HEK293 (cell line): ENCODE results near the gene UTP25.
A peak's percentile ranks its signal among the peaks of the same experiment; 100 is the strongest.

Experiments used
- CTCF ChIA-PET: fragments of 350-600 bp; formaldehyde crosslinking; extraction: SDS; loops from one replicate; lab custom pipeline; 2021; ENCODE audit warnings: antibody characterized with exemption; lab: Yijun Ruan, JAX
- POLR2A ChIA-PET: fragments of 300-600 bp; formaldehyde crosslinking; extraction: SDS; loops from one replicate; lab custom pipeline; 2020; ENCODE audit warnings: antibody characterized with exemption, inconsistent platforms; lab: Yijun Ruan, JAX
- H3K27ac ChIP-seq: fragments of 200-500 bp; sonication (Bioruptor generic); 2 replicates; pipeline ENCODE4 v1.5.1; 2014; ENCODE audit warnings: low read depth, low read length, control low read depth, inconsistent platforms; ENCODE audit errors: extremely low read depth
- H3K36me3 ChIP-seq, 2 experiments: fragments of 200-500 bp in 1 of 2; sonication (Bioruptor generic) in 1 of 2; 1 replicate in 1 of 2; 2 replicates in 1 of 2; pipeline ENCODE4 v1.5.1; 2014 to 2017; ENCODE audit warnings: inconsistent platforms in 2 of 2, low read length in 2 of 2; ENCODE audit not compliant: control insufficient read depth in 2 of 2, insufficient read depth in 1 of 2
- H3K4me1 ChIP-seq: fragments of 200-500 bp; sonication (Bioruptor generic); 2 replicates; pipeline ENCODE4 v1.5.1; 2014; ENCODE audit warnings: mild to moderate bottlenecking, low read length, inconsistent platforms; ENCODE audit not compliant: control insufficient read depth, insufficient read depth
- H3K4me3 ChIP-seq: 2 replicates; pipeline ENCODE4 v1.5.1; 2011; ENCODE audit warnings: low read depth, mild to moderate bottlenecking, control low read depth, low read length, moderate library complexity
- H3K9me3 ChIP-seq: fragments of 200-500 bp; sonication (Bioruptor generic); 2 replicates; pipeline ENCODE4 v1.5.1; 2014; ENCODE audit warnings: low read depth, low read length, inconsistent platforms; ENCODE audit not compliant: control insufficient read depth, insufficient read depth
- FEZF1 ChIP-seq: fragments of 450-650 bp; formaldehyde crosslinking; IDR thresholded peaks from 2 replicates; pipeline ENCODE4 v1.5.1; 2016; ENCODE audit warnings: missing biosample characterization, missing genetic modification characterization
- RBAK ChIP-seq: fragments of 450-650 bp; formaldehyde crosslinking; IDR thresholded peaks from 2 replicates; pipeline ENCODE4 v1.5.1; 2016; ENCODE audit warnings: missing biosample characterization, missing genetic modification characterization
- REPIN1 ChIP-seq: fragments of 450-650 bp; formaldehyde crosslinking; IDR thresholded peaks from 2 replicates; pipeline ENCODE4 v1.5.1; 2017; ENCODE audit warnings: missing biosample characterization, missing genetic modification characterization, low read depth
- SP2 ChIP-seq: fragments of 450-650 bp; formaldehyde crosslinking; IDR thresholded peaks from 2 replicates; pipeline ENCODE4 v1.5.1; 2016; ENCODE audit warnings: missing biosample characterization, missing genetic modification characterization
- WT1 ChIP-seq: fragments of 450-650 bp; formaldehyde crosslinking; IDR thresholded peaks from 2 replicates; pipeline ENCODE4 v1.5.1; 2016; ENCODE audit warnings: missing biosample characterization, missing genetic modification characterization
- YY1 ChIP-seq: fragments of 450-650 bp; formaldehyde crosslinking; IDR thresholded peaks from 2 replicates; pipeline ENCODE4 v1.5.1; 2018; ENCODE audit warnings: missing biosample characterization, missing genetic modification characterization
- ZFP69B ChIP-seq: fragments of 450-650 bp; formaldehyde crosslinking; IDR thresholded peaks from 2 replicates; pipeline ENCODE4 v1.5.1; 2016; ENCODE audit warnings: missing biosample characterization, missing genetic modification characterization
- ZNF146 ChIP-seq: fragments of 450-650 bp; formaldehyde crosslinking; IDR thresholded peaks from 2 replicates; pipeline ENCODE4 v1.5.1; 2016; ENCODE audit warnings: missing biosample characterization, missing genetic modification characterization
- ZNF239 ChIP-seq: fragments of 450-650 bp; formaldehyde crosslinking; IDR thresholded peaks from 2 replicates; pipeline ENCODE4 v1.5.1; 2016; ENCODE audit warnings: missing biosample characterization, missing genetic modification characterization
- ZNF302 ChIP-seq: fragments of 450-650 bp; formaldehyde crosslinking; IDR thresholded peaks from 2 replicates; pipeline ENCODE4 v1.5.1; 2016; ENCODE audit warnings: missing biosample characterization, missing genetic modification characterization, low read depth
- ZNF404 ChIP-seq: fragments of 450-650 bp; formaldehyde crosslinking; IDR thresholded peaks from 2 replicates; pipeline ENCODE4 v1.5.1; 2017; ENCODE audit warnings: missing biosample characterization, missing genetic modification characterization
- ZNF426 ChIP-seq: fragments of 450-650 bp; formaldehyde crosslinking; IDR thresholded peaks from 2 replicates; pipeline ENCODE4 v1.5.1; 2017; ENCODE audit warnings: missing biosample characterization, missing genetic modification characterization, mild to moderate bottlenecking, inconsistent platforms, moderate library complexity
- ZNF501 ChIP-seq: fragments of 450-650 bp; formaldehyde crosslinking; IDR thresholded peaks from 2 replicates; pipeline ENCODE4 v1.5.1; 2016; ENCODE audit warnings: missing biosample characterization, missing genetic modification characterization
- ZNF548 ChIP-seq: fragments of 450-650 bp; formaldehyde crosslinking; IDR thresholded peaks from 2 replicates; pipeline ENCODE4 v1.5.1; 2016; ENCODE audit warnings: missing biosample characterization, missing genetic modification characterization
- ZNF747 ChIP-seq: fragments of 450-650 bp; formaldehyde crosslinking; IDR thresholded peaks from 2 replicates; pipeline ENCODE4 v1.5.1; 2016; ENCODE audit warnings: missing biosample characterization, missing genetic modification characterization
- ZNF837 ChIP-seq: fragments of 450-650 bp; formaldehyde crosslinking; IDR thresholded peaks from 2 replicates; pipeline ENCODE4 v1.5.1; 2016; ENCODE audit warnings: missing biosample characterization, missing genetic modification characterization
- ZSCAN30 ChIP-seq: fragments of 450-650 bp; IDR thresholded peaks from 2 replicates; pipeline ENCODE4 v1.5.1; 2018; ENCODE audit warnings: missing biosample characterization, mild to moderate bottlenecking, missing genetic modification characterization, moderate library complexity
- TF ChIP-seq, protein P1 (sequence below): IDR thresholded peaks from 2 replicates; pipeline ENCODE4 v1.6.1; 2011; ENCODE audit warnings: mild to moderate bottlenecking, low read depth, low read length, borderline replicate concordance
- TF ChIP-seq, protein P2 (sequence below): fragments of 450-650 bp; formaldehyde crosslinking; IDR thresholded peaks from 2 replicates; pipeline ENCODE4 v1.5.1; 2016; ENCODE audit warnings: missing biosample characterization, missing genetic modification characterization
- TF ChIP-seq, protein P3 (sequence below): fragments of 450-650 bp; formaldehyde crosslinking; IDR thresholded peaks from 2 replicates; pipeline ENCODE4 v1.5.1; 2016; ENCODE audit warnings: missing biosample characterization, missing genetic modification characterization, borderline replicate concordance
- TF ChIP-seq, protein P4 (sequence below): fragments of 450-650 bp; formaldehyde crosslinking; IDR thresholded peaks from 2 replicates; pipeline ENCODE4 v1.5.1; 2016; ENCODE audit warnings: missing biosample characterization, missing genetic modification characterization

The UTP25 gene

DNA sequence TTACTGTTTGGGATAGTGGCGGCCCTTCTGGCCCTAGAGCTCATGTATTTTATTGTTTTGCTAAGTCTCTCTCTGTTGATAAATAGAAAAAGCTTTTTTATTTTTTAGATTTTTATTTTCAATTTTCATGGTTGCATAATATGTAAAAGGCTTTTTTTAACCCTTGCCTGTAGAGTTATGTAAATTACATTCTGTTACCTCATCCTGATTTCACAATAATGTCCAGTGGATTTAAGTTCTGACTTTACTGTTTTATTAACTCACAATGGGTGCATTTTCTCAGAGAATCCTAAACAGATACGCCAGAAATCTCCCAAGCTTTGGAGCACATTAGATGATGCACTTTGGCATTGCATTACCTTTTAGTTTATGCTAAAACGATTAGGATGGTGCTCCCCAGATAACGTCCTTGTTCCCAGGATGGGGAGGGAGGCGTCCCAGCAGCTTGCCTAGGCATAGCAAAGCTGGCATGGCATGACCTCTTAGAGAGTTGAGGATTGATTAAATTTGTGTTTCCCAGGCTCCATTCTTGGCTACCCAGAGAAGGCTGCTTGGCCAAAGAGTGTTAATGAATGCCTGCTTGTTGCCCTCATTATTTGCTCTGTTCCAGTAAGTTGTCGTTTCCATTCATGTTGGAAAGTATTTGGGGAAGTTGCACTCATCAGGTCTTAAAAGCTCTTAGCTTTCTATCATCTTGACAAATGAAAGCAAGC, 17.1 kb downstream of the UTP25 start:
- TF ChIP-seq, protein P1, sequence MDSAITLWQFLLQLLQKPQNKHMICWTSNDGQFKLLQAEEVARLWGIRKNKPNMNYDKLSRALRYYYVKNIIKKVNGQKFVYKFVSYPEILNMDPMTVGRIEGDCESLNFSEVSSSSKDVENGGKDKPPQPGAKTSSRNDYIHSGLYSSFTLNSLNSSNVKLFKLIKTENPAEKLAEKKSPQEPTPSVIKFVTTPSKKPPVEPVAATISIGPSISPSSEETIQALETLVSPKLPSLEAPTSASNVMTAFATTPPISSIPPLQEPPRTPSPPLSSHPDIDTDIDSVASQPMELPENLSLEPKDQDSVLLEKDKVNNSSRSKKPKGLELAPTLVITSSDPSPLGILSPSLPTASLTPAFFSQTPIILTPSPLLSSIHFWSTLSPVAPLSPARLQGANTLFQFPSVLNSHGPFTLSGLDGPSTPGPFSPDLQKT: no peak
- TF ChIP-seq WT1 (no peak), YY1 (tag by site-specific recombination) (no peak), ZNF146 (tag by site-specific recombination) (no peak), ZNF426 (tag by site-specific recombination) (no peak), ZNF501 (tag by site-specific recombination) (no peak), ZNF548 (tag by site-specific recombination) (no peak), REPIN1 (tag by site-specific recombination) (no peak)
- TF ChIP-seq, protein P2, sequence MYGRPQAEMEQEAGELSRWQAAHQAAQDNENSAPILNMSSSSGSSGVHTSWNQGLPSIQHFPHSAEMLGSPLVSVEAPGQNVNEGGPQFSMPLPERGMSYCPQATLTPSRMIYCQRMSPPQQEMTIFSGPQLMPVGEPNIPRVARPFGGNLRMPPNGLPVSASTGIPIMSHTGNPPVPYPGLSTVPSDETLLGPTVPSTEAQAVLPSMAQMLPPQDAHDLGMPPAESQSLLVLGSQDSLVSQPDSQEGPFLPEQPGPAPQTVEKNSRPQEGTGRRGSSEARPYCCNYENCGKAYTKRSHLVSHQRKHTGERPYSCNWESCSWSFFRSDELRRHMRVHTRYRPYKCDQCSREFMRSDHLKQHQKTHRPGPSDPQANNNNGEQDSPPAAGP (tag by site-specific recombination): no peak
- TF ChIP-seq, all 188 proteins: peak for 0
- Histone ChIP-seq H3K4me3 (no peak overlapping the region), H3K27ac (no peak overlapping the region), H3K4me1 (0 out of 2 replicates have a peak, but pooled peaks cover 2% of the 10 kb centered on the region), H3K9me3 (no peaks in the 10 kb centered on the region), H3K36me3 (peaks cover 28 to 66% of the 10 kb centered on the region in 2 experiments)
- ChIA-PET POLR2A (interaction anchor here (0.7 kb wide), 1 partner anchor 9 kb away, joined by 3 read pairs; no protein-coding TSS in a partner anchor), CTCF (interaction anchor here (0.7 to 4.0 kb wide), 3 partner anchors 10 to 249 kb away, joined by 3 to 26 read pairs (median 5); no protein-coding TSS in a partner anchor)

DNA sequence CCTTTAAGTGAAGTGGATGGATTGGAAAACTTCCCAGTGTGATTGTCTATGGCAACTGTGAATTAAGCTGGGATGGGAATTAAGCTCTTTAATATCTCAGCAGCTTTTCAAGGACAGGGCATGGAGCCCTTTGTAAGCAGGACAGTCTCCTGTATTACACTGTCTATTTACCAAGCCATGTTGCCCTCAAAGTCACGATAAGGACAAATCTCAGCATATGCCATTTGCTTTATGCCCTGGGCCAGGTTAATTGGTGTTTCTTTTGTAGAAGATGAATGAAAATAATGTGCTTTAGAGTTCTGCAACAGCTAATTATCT, 17.6 kb downstream of the UTP25 start:
- TF ChIP-seq, protein P3, sequence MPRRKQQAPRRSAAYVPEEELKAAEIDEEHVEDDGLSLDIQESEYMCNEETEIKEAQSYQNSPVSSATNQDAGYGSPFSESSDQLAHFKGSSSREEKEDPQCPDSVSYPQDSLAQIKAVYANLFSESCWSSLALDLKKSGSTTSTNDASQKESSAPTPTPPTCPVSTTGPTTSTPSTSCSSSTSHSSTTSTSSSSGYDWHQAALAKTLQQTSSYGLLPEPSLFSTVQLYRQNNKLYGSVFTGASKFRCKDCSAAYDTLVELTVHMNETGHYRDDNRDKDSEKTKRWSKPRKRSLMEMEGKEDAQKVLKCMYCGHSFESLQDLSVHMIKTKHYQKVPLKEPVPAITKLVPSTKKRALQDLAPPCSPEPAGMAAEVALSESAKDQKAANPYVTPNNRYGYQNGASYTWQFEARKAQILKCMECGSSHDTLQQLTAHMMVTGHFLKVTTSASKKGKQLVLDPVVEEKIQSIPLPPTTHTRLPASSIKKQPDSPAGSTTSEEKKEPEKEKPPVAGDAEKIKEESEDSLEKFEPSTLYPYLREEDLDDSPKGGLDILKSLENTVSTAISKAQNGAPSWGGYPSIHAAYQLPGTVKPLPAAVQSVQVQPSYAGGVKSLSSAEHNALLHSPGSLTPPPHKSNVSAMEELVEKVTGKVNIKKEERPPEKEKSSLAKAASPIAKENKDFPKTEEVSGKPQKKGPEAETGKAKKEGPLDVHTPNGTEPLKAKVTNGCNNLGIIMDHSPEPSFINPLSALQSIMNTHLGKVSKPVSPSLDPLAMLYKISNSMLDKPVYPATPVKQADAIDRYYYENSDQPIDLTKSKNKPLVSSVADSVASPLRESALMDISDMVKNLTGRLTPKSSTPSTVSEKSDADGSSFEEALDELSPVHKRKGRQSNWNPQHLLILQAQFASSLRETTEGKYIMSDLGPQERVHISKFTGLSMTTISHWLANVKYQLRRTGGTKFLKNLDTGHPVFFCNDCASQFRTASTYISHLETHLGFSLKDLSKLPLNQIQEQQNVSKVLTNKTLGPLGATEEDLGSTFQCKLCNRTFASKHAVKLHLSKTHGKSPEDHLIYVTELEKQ: no peak
- TF ChIP-seq ZNF302: no peak
- no peak for TF ChIP-seq RBAK (tag by site-specific recombination)
- TF ChIP-seq ZSCAN30: no peak
- TF ChIP-seq SP2 (tag by site-specific recombination): no peak
- TF ChIP-seq ZNF747 (tag by site-specific recombination): no peak
- TF ChIP-seq ZNF837 (tag by site-specific recombination): no peak
- Histone ChIP-seq H3K4me1 (0 out of 2 replicates have a peak, but pooled peaks cover 5% of the 10 kb centered on the region), H3K27ac (no peak overlapping the region), H3K36me3 (peaks cover 25 to 61% of the 10 kb centered on the region in 2 experiments), H3K4me3 (no peak overlapping the region), H3K9me3 (no peaks in the 10 kb centered on the region)
- CTCF ChIA-PET: interaction anchor here (0.7 to 4.0 kb wide), 3 partner anchors 22 to 611 kb away, joined by 4 to 26 read pairs (median 5); no protein-coding TSS in a partner anchor
- POLR2A ChIA-PET: interaction anchor here (0.7 kb wide), 1 partner anchor 9 kb away, joined by 3 read pairs; no protein-coding TSS in a partner anchor

DNA sequence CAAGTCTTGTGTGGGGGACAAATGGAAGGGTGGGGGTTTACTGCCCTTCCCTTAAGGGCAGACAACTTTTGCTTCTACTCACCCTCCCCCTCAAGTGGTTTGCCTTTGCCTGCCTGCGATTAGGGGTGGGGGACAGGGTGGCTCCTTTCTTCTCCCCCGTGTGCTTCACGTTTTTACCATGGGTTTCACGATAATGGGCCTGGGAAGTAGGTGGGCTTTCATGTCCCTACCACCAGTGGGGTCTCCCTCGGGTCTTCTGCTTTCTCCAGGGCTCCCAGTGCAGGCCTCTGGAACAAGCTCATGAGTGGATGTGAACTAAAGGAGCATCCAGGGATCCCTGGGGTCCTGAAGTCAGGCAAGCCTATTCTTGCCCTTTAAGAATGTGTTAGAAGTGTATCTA, 21.6 kb downstream of the UTP25 start:
- no peak overlapping the region for H3K4me3 ChIP-seq
- H3K36me3 ChIP-seq: peaks cover 22 to 58% of the 10 kb centered on the region in 2 experiments
- no peaks in the 10 kb centered on the region for H3K9me3 ChIP-seq
- no peak overlapping the region for H3K27ac ChIP-seq
- TF ChIP-seq, protein P4, sequence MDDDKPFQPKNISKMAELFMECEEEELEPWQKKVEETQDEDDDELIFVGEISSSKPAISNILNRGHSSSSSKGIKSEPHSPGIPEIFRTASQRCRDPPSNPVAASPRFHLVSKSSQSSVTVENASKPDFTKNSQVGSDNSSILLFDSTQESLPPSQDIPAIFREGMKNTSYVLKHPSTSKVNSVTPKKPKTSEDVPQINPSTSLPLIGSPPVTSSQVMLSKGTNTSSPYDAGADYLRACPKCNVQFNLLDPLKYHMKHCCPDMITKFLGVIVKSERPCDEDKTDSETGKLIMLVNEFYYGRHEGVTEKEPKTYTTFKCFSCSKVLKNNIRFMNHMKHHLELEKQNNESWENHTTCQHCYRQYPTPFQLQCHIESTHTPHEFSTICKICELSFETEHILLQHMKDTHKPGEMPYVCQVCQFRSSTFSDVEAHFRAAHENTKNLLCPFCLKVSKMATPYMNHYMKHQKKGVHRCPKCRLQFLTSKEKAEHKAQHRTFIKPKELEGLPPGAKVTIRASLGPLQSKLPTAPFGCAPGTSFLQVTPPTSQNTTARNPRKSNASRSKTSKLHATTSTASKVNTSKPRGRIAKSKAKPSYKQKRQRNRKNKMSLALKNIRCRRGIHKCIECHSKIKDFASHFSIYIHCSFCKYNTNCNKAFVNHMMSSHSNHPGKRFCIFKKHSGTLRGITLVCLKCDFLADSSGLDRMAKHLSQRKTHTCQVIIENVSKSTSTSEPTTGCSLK (tag by site-specific recombination): no peak
- TF ChIP-seq REPIN1 (tag by site-specific recombination) (no peak), ZNF404 (tag by site-specific recombination) (no peak), ZNF239 (tag by site-specific recombination) (no peak), ZFP69B (tag by site-specific recombination) (no peak), FEZF1 (tag by site-specific recombination) (0 out of 2 replicates have a peak, but pooled peaks have one; percentile 31)
- 0 out of 2 replicates have a peak, but pooled peaks cover 5% of the 10 kb centered on the region for H3K4me1 ChIP-seq
- ChIA-PET POLR2A (no interaction called here), CTCF (interaction anchor here (0.8 to 2.6 kb wide), 16 partner anchors 10 to 550 kb away, joined by 3 to 24 read pairs (median 3); no protein-coding TSS in a partner anchor)
